Astrocyte of the cerebellum (primary cell): ENCODE measurements around the gene FBXO30.

Source experiments
- DNase-seq: peaks from one replicate; pipeline ENCODE4 v3.0.0-alpha.2; 2011; ENCODE audit warnings: low read depth
- H3K4me3 ChIP-seq: 2 replicates; pipeline ENCODE4 v1.5.1; 2011; ENCODE audit warnings: mild to moderate bottlenecking, low read depth, low read length, moderate library complexity
- CTCF ChIP-seq: IDR thresholded peaks from 2 replicates; pipeline ENCODE4 v1.5.1; 2012; ENCODE audit warnings: low read length, low read depth, moderate library complexity, mild to moderate bottlenecking; ENCODE audit errors: missing control alignments
- in situ Hi-C: cut with HindIII; loops from 2 replicates; pipeline ENCODE4 v1.10.0; 2017; ENCODE audit warnings: low sequenced_read_pairs

Gene FBXO30

GRCh38 chr6:145823328-145823944 lies 8.8 kb upstream of the FBXO30 start:
- TF ChIP-seq CTCF, result no peak
- in situ Hi-C loops, result no loop called here
- no peak overlapping the region for H3K4me3 ChIP-seq
- DNase-seq, result no peak

- in situ Hi-C loops, result no loop called here
- TF ChIP-seq CTCF, result no peak
- H3K4me3 ChIP-seq, result no peak overlapping the region
- no peak for DNase-seq
Observed at GRCh38 chr6:145822456-145822855, 7.9 kb upstream of the FBXO30 start.

- DNase-seq, result no peak
- in situ Hi-C loops, result no loop called here
- H3K4me3 ChIP-seq, result no peak overlapping the region
- TF ChIP-seq CTCF, result no peak
Observed at GRCh38 chr6:145819994-145820393, 5.4 kb upstream of the FBXO30 start.

GRCh38 chr6:145818796-145819195 lies 4.2 kb upstream of the FBXO30 start:
- in situ Hi-C loops, result no loop called here
- TF ChIP-seq CTCF, result no peak
- no peak for DNase-seq
- no peak overlapping the region for H3K4me3 ChIP-seq

- no peak for DNase-seq
- no peak for TF ChIP-seq CTCF
- no peak overlapping the region for H3K4me3 ChIP-seq
- in situ Hi-C loops, result no loop called here
Observed at GRCh38 chr6:145816392-145816791, 1.8 kb upstream of the FBXO30 start.

GRCh38 chr6:145815309-145816274 lies 997 bp upstream of the FBXO30 start:
- in situ Hi-C loops, result no loop called here
- peak overlapping the region; percentile 76 for H3K4me3 ChIP-seq
- DNase-seq, result no peak

More at GRCh38 chr6:145815309-145816274, 997 bp upstream of the FBXO30 start:
- no peak for TF ChIP-seq CTCF
